ENCODE results near the gene TTC13.
A peak's percentile ranks its signal among the peaks of the same experiment; 100 is the strongest.

The TTC13 gene

GRCh38 chr1:230948903-230949302 lies 29.8 kb downstream of the TTC13 start:
- no peak for DNase-seq

- DNase-seq = no peak
Observed at GRCh38 chr1:230948301-230948700, 30.4 kb downstream of the TTC13 start.

GRCh38 chr1:230943048-230943593 lies 35.5 kb downstream of the TTC13 start:
- DNase-seq = no peak

GRCh38 chr1:230940848-230941247 lies 37.8 kb downstream of the TTC13 start:
- no peak for DNase-seq

GRCh38 chr1:230939806-230940489 lies 38.7 kb downstream of the TTC13 start:
- DNase-seq = no peak

GRCh38 chr1:230938924-230939368 lies 39.7 kb downstream of the TTC13 start:
- DNase-seq = no peak

- no peak for DNase-seq
Observed at GRCh38 chr1:230937371-230937770, 41.3 kb downstream of the TTC13 start.

- DNase-seq = no peak
Observed at GRCh38 chr1:230936475-230936874, 42.2 kb downstream of the TTC13 start.

GRCh38 chr1:230935852-230936251 lies 42.8 kb downstream of the TTC13 start:
- DNase-seq = no peak

- DNase-seq = no peak
Observed at GRCh38 chr1:230930986-230931385, 47.7 kb downstream of the TTC13 start.

GRCh38 chr1:230926182-230926581 lies 52.5 kb downstream of the TTC13 start:
- no peak for DNase-seq

- DNase-seq = no peak
Observed at GRCh38 chr1:230925608-230926007, 53.1 kb downstream of the TTC13 start.

- DNase-seq = no peak
Observed at GRCh38 chr1:230923176-230923575, 55.5 kb downstream of the TTC13 start.

- no peak for DNase-seq
Observed at GRCh38 chr1:230922620-230923019, 56.0 kb downstream of the TTC13 start.

GRCh38 chr1:230919207-230919606 lies 59.5 kb downstream of the TTC13 start:
- no peak for DNase-seq

GRCh38 chr1:230917284-230918135 lies 61.2 kb downstream of the TTC13 start:
- peak; percentile 49 to 81 (median 71) for DNase-seq

GRCh38 chr1:230916587-230917283 lies 61.9 kb downstream of the TTC13 start:
- no peak for DNase-seq

GRCh38 chr1:230915078-230915477 lies 63.6 kb downstream of the TTC13 start:
- no peak for DNase-seq

- DNase-seq = no peak
Observed at GRCh38 chr1:230913496-230913895, 65.2 kb downstream of the TTC13 start.

- no peak for DNase-seq
Observed at GRCh38 chr1:230910755-230911117, 67.9 kb downstream of the TTC13 start.

GRCh38 chr1:230909974-230910754 lies 68.5 kb downstream of the TTC13 start:
- DNase-seq = no peak

GRCh38 chr1:230907472-230908205 lies 71.0 kb downstream of the TTC13 start:
- no peak for DNase-seq
